Measurements from ENCODE around the gene RNU4-1.
"Not testable (repeated sequence)": the region's sequence is repeated elsewhere in the genome, so short reads cannot be mapped to it uniquely, and the experiment has no call there.

The RNU4-1 gene

DNA sequence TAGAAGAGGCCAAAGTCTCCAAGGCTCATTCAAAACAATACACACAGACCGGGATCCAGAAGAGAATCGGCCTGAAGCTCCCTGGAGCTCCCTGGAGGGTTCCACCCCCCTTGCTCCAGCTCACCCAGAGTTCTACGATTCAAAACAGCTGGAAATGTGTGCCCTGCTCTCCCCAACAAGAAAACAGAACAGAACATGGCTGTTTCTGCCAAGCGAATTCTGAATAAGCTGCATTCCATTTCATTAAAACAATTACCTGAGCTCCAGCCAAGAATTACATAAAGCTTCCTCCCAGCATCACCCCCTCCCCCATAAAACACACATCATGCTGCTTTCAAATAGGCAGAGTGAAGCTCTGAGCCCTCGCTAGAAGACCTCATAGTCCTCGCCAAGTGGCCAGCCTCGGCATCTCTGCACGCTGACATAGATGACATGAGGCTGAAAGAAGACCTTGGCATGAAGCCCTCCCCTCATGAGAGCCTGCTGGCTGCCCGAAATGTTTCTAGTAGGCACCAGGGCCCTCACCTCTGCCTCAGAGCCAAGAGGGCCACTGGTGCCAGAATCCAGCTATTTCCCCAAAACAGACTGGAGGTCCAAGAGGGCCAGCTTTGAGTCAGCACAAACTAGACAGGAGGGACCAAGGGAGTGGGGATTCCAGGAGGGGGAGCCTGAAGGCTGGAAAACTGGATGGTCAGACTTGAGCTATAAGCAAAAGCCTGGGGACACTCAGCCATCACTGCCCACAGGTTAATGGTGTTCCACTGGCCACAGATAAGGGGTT is 35.8 kb downstream of the RNU4-1 start:
- DNase-seq, result no peak

DNA sequence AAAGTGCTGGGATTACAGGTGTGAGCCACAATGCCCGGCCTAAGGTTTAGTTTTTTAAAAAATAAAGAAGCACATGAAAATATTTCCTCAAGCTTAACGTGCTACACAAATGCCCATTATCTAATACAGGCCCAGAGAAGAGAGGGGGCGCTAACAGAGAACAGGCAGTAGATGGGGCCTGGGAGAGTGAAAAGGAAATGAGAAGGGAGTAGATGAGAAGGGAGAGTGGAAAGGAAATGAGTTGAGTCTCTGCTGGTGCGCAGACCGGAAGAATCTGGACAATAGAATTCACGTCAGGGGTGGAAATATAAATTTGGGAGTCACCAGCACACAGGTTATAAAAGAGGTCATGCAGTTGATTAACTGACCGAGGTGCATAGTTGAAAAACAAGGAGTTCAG is 38.2 kb downstream of the RNU4-1 start:
- no peak for DNase-seq

DNA sequence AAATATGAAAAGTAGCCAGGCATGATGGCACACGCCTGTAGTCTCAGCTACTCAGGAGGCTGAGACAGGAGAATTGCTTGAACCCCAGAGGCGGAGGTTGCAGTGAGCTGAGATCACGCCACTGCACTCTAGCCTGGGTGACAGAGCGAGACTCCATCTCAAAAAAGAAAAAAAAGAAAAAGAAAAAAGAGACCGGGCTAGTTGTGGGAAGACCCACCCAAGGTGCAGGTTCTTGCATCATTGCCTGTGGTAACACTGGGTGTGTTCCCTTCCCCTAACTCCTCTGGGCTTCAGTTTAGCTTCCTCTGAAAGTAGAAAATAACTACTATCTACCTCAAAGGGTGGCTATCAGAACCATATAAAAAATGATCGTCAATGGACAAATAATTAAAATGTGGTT is 39.7 kb downstream of the RNU4-1 start:
- DNase-seq, result not testable (repeated sequence)

DNA sequence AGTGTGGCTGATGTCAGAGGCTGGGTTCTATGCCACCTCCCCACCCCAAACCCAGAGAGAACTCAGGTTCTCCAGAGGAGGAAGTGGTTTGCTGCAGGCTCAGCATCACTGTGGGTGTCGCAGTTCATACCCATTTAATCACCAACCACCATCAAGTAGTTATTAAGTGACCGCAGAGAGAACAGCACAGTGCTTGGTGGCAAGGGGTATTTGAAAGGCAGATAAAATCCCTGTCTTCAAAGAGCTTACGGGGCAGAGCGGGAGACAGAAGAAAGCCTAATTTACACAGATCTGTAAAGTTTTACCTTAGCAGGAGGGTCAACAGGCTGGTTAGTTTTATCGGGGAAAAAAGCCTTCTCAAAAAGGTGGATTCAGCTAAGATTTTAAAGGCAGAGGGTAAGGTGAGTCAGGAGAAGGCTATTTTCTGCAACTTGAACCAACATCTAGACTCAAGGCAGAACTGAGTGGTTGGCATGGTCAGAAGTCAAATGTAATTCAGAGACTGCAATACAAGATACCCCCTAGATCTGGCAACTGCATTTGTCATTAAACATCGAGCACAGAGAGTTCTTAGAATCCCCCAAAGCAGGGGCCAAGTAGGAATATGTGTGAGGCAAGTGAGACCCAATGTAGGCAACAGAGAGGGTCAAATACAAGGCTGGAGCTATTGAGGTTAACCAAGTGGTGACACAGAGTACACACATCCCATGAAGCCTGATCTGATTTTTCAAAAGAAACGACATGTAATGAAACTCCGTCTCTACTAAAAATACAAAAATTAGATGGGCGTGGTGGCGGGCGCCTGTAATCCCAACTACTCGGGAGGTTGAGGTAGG is 40.7 kb downstream of the RNU4-1 start:
- no peak for DNase-seq

DNA sequence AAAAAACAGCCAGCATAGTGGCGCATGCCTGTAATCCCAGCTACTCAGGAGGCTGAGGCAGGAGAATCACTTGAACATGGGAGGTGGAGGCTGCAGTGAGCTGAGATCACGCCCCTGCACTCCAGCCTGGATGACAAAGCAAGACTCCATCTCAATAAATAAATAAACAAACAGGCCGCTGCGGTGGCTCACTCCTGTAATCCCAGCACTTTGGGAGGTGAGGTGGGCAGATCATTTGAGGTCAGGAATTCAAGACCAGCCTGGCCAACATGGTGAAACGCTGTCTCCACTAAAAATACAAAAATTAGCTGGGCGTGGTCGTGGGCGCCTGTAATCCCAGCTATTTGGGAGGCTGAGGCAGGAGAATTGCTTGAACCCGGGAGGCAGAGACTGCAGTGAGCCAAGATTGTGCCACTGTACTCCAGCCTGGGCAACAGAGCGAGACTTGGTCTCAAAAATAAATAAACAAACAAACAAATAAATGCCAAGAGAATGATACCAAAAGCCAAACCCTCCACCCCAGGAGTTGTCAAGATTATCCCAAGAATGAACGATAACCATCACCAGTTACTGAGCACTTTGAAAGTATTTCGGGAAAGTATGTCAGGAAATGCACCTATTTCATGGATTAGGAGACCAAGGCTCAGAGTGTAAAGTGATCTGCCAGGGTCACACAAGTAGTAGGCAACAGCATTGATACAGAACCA is 41.5 kb downstream of the RNU4-1 start:
- not testable (repeated sequence) for DNase-seq

DNA sequence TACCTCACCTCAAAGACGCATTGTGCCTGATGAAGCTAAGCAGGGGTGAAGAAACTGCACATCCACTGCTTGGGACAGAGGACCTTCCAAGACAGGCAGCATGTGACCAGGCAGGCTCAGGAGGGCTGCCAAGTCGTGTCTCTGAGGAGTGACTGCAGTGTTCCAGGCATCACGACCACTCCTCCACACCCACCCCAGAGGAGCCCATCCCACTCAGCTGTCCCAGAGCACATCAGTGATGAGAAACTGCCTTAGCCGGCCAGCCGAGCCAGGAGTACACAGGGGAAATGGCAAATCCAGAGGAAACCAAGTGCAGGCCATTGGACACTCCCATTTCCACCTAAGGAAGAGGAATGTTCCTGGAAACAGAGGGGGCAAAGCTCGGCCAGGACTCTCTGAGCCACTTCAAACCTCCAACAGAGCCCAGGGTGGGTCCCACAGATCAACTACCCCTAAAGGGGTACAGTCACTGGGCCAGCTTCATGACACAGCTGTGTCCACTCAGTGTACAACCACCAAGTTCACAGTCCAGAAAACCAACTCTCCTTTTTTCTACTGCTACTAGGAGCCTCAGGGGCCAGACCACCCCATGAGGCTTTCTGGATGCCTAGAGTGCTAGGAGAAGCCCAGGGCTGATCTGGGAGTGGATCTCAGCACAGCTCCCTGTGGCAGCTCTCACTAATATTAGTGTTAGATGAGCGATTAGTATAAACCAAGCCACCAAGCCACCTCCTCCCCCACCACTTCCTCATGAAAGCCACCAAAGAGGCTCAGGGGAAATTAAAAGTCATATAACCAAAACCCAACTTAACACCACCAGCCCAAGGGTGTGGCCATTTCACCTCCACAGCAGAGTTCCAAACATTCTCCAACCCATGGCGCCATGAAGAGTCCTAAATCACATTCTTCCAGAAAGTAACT is 42.9 kb downstream of the RNU4-1 start:
- DNase-seq, result no peak

DNA sequence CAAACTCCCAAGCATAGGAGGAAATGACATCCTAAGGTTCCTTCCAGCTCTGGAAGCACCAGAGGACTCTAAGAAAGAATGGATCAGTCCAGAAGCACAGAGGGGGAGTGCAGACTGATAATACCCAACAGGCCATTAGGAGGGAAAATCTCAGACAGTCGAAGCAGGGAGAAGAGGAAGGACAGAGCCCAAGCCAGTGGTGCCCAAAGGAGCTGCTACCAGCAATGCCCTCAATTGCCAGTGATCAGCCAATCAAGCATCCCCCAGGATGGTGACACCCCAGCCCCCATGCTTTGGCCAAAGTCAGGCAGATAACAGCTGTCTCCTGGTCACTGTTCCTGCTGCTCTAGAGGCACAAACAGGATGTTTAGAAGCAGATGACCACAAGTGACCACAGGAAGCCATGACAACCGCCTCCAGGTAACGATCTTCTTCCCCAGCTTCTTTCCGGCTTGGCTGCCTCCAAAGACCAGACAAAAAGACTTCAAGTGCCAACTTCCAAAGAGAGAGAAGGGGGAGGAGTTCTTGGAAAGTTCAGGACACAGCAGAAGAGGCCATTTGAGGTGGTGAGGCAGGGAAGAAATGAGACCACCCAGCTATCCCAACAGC is 43.7 kb downstream of the RNU4-1 start:
- DNase-seq, result no peak

DNA sequence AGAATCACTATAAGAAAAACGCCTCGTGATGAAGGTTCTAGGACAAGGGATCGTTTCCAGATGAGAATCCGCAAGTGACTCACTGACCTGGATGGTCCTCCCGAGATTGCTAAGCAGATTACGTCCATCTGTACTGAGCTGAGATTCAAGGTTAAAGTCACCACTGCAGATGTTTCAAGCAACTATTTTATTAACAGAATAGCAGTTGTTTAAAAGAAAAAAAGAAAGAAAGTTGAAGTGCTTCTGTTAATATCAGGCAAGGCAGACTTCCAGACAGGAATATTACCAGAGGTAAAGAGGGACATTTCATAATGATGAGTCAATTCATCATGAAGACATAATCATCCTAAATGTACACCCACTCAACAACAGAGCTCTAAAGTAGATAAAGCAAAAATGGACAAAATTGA is 45.4 kb downstream of the RNU4-1 start:
- no peak for DNase-seq

DNA sequence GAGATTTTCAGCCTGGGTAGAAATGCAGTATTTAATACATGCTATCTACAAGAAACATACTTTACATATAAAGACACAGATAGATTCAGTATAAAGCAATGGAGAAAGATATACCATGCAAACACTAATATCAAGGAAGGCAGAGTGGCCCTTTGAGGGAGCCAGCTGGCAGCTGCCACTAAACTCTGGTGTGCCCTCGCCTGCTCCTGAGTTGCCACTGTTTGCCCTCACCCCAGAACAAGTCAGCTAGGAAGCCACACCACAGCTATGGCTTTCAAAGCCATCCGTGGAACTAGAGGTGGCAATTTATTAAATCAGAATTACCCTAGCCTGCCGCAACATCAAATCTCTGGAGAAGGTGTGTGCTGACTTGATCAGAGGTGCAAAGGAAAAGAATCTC is 45.9 kb downstream of the RNU4-1 start:
- DNase-seq, result no peak

DNA sequence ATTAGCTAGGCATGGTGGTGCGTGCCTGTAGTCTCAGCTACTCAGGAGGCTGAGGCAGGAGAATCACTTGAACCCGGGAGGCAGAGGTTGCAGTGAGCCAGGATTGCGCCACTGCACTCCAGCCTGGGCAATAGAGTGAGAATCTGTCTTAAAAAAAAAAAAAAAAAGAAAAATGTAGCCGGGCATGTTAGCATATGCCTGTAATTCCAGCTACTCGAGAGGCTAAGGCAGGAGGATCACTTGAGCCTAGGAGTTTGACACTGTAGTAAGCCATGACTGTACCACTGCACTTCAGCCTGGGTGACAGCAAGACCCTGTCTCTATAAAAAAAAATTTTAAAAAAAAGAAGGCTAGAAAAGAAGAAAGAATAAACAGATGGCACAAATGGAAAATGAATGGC is 46.3 kb downstream of the RNU4-1 start:
- not testable (repeated sequence) for DNase-seq
